ENCODE results near the gene PTCD2.
A peak's percentile ranks its signal among the peaks of the same experiment; 100 is the strongest.

Gene PTCD2

DNA sequence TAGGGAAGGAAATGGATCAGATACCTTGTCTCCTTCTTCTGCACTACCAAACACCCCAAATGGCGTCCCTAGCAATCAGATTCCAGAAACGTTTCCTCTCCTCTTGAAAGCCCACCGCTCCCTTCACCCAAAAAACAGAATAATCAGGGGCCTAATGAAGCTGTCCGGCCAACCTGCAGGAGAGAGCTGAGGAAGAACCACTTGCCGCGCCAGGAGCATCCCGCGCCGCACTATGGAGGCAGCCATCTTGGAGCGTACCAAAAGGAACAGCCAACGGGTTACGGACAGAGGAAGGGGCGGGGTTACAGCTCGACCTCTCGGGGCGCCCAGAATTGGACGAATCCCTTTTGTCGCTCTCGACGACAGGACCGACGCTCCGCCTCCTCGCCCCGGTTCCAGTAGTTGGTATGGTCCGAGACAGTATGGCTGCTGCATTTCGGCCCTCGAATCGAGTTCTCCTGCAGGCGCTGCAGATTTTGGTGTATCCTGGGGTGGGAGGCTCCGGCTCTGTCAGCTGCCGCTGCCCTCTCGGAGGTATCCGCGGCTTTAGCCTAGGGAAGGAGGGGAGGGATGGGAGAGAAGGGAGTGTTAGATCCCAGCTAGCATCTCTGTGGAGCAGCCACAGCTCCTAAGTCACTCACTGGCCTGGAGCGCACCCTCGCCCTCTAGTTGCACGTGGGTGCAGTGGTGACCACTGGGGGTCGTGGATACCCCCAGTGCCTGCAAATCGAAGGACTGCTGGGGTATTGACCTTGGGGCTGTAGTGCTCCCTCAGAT, at the start of gene PTCD2, which contains the start of gene MRPS27:
Gene PTCD2 (plus strand): TSS at position 398 of the 777 bp plus-strand sequence. CDS start 10 bp downstream, at position 408.
Gene MRPS27 (minus strand): TSS at position 265 of the 777 bp plus-strand sequence. CDS start 19 bp downstream, at position 246.
- DNase-seq (ENCODE audit: low read depth), result peak; percentile 92

- DNase-seq (ENCODE audit: low read depth), result no peak
Measured at GRCh38 chr5:72271702-72272101, 48.5 kb upstream of the PTCD2 start.

DNA sequence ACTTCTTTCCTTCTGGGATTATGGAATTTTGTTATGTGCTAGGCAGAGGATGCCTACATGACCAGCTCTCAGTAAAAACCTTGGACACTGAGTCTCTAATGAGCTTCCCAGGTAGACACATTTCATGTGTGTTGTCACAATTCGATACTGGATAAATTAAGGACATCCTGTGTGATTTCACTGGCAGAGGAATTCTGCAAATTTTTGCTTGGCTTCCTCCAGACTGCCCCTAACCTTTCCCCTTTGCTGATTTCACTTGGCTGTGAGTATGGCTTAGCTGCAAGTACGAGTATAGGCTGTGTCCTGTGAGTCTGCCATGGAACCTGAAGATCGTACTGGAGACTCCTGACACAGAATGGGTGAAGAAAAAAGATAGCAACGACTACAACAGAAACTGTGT, 47.8 kb upstream of the PTCD2 start:
- DNase-seq (ENCODE audit: low read depth), result no peak

DNA sequence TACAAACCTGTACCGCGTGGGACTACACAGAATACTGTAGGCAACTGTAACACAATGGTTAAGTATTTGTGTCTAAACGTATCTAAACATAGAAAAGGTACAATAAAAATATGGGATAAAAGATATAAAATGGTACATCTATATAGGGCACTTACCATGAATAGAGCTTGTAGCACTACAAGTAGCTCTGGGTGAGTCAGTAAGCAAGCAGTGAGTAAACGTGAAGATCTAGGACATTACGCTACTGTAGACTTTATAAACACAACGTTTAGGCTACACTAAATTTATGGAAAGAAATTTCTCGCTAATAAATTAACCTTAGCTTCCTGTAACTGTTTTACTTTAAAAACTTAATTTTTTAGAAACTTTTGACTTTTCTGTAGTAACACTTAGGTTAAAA, 46.6 kb upstream of the PTCD2 start:
- no peak for DNase-seq (ENCODE audit: low read depth)

- DNase-seq (ENCODE audit: low read depth), result no peak
Measured at GRCh38 chr5:72276219-72276752, 43.9 kb upstream of the PTCD2 start.

DNA sequence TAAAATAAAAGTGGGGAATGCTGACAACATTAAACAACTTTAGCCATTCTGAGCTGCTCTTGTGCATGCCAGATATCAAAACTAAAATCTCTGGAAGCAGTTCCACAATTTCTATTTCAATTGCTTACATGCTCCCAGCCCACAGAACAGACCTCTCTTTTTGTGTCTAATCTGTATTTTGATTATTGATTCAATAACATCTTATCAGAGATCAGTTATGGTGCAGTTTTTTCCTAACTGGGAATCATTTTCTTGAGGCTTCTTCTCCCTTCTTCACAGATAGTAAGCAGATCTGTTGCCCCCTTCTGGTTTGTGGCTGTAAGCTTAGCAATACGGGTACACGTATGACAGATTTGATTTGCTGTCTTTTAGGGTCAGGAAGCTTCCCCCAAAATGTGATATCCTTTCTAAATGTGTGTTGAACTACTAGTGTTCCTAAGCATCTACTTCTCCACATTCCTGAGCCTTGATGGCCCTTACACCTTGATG, 39.5 kb upstream of the PTCD2 start:
- DNase-seq (ENCODE audit: low read depth), result no peak

DNA sequence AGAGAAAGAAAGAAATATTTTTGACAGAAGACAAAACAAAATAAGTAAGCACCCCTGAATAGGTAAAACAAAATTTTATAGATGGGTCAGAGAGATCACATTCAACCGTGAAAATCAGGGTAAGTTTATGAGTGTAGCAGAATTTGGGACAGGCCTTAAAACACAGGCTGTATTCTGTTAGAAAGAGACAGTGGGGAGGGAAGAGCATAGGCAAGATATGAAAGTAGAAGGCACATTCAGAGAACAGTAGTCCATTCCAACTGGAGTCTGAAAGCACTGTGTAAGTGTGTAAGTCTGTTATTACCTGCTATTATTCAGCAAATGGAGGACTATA, 38.8 kb upstream of the PTCD2 start:
- DNase-seq (ENCODE audit: low read depth), result no peak

- DNase-seq (ENCODE audit: low read depth), result peak; percentile 42
Measured at GRCh38 chr5:72281764-72282499, 38.2 kb upstream of the PTCD2 start.

DNA sequence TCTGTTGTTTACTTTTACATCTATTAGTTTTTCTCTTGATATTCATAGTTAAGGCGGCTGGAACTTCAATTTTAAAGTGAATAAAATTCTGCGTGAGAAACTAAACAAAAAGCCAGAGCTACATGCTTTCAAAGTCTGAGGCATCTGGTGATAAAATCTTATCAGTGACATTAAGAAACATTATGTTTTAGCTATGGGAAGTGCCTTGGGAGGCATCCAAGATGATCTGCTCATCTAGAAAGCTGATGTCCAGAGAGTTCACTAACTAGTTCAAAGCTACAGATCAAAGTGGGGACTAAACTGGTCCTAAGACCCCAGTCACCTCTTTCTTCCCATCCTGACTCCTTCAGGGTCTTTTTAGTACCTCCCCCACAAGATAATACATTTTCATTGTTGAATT, 37.3 kb upstream of the PTCD2 start:
- no peak for DNase-seq (ENCODE audit: low read depth)

GRCh38 chr5:72283358-72283757, 36.8 kb upstream of the PTCD2 start:
- DNase-seq (ENCODE audit: low read depth), result no peak

DNA sequence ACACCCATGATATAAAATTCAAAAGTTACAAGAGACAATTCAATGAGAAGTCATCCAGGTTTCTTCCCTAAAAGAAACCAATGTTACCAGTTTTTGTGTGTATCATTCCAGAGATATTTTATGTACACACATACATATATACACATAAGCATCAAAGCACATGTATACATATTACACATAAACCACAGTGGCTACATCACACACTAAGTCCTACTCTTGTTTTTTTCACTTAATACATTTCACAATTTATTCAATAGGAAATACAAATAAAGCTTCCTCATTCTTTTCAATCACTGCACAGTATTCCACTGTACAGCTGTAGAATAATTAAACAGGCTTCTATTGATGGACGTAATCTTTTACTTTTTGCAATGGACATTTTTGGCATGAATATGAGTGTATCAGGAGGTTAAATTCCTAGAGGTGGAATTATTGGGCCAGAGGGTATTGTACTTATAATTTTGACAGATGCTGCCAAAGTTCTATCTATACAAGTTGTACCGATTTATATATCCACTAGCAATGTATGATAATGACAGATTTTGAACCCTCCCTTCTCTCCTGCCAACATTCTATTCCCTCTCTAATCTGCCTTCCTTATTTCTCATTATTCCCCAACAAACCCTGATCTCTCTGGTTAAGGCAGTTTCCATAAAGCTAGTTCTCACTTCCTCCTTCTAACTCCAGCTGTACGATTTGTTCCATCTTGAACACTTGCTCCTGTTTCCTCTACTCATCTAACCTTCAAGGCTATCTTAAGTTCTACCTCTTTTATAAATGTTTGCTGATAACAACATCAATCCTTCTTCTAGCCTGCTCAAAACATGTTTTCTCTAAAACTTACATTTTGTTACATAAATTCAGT, 35.4 kb upstream of the PTCD2 start:
- DNase-seq (ENCODE audit: low read depth), result no peak

DNA sequence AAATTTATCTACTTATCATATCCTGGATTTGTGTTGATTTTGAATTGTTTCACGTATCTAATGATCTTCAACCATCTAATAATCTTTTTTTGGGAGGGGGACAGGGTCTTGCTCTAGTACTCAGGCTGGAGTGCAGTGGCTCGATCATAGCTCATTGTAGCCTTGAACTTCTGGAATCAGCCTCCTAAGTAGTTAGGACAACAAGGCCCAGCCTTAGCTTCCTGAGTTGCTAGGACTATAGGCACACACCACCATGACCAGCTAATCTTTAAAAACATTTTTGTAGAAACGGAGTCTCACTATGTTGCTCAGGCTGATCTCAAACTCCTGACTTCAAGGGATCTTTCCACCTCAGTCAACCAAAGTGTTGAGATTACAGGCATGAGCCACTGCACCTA, 34.8 kb upstream of the PTCD2 start:
- no peak for DNase-seq (ENCODE audit: low read depth)

- DNase-seq (ENCODE audit: low read depth), result no peak
Measured at GRCh38 chr5:72286798-72287197, 33.4 kb upstream of the PTCD2 start.

- DNase-seq (ENCODE audit: low read depth), result no peak
Measured at GRCh38 chr5:72288924-72289323, 31.2 kb upstream of the PTCD2 start.

DNA sequence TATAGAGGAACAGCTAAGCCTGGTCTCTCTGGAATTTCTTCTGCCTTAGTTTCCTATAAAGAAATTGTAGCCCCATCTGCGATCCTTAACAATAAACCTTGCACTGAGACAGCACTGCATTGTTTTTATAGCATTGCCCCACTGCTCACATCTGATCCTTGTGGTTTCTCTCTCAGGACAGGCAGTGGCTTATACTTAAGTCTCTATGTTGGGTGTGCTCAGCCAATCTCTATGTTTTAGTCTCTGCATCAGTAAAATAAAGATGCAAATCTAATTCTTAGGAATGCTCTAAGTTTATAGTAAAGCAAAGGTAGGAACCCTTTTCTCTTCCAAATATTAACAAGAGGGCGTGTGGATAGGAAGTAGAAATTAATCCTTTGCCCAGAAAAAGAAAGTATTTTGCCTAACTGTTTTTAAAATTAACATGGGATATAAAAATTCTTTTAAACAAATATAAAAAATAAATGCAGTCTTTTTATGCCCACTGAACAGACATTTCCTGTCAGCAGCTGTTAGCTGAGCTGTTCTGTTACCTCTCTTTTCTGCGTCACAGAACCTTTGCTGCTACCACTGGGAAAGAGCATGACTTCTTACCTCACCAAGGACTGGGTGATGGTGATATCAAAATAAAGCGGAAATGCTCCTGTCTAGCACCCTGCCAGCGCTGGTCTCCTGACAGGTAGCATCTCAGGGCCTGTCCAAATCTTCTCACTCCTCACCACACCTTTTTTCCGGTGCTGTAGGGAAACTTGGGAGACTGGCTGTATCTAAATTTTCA, 29.6 kb upstream of the PTCD2 start:
- no peak for DNase-seq (ENCODE audit: low read depth)

DNA sequence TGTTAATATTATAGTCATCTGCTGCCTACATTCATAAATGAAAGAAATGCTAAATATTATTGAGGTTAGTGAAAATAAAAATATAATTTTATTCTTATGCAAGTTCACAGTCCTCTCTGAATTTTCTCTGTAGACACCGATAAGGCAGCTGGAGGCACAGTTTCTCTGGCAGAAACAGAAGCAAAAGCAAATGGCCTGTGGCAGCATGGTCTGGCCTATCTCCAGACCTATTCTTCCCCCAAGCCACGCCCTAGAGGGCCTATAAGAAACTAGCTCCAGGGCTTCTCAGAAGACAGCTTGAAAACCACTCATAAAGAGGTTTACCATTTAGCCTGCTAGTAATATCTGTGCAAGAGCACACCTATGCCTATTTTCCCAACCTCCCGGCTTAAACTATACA, 28.6 kb upstream of the PTCD2 start:
- no peak for DNase-seq (ENCODE audit: low read depth)

DNA sequence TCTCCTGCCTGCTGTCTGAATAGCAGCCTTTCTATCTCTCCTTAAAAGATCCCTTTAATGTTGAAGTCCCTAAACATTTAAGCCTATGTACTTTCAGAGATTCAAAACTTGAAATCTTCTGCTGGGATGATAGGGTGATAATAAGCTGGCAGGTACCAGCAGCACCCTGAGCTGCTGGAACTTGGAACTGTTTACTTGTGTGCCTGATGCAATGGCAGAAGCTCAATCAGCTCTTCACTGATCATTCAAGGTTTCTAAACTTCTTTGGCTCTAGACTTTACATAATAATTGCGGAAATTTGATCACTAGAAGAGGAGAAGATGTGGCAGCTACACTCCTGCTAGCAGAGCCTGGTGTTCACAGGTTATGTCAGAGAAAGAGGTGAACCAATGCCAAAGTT, 27.8 kb upstream of the PTCD2 start:
- no peak for DNase-seq (ENCODE audit: low read depth)

- no peak for DNase-seq (ENCODE audit: low read depth)
Measured at GRCh38 chr5:72293495-72294055, 26.6 kb upstream of the PTCD2 start.

- no peak for DNase-seq (ENCODE audit: low read depth)
Measured at GRCh38 chr5:72294473-72294872, 25.7 kb upstream of the PTCD2 start.

DNA sequence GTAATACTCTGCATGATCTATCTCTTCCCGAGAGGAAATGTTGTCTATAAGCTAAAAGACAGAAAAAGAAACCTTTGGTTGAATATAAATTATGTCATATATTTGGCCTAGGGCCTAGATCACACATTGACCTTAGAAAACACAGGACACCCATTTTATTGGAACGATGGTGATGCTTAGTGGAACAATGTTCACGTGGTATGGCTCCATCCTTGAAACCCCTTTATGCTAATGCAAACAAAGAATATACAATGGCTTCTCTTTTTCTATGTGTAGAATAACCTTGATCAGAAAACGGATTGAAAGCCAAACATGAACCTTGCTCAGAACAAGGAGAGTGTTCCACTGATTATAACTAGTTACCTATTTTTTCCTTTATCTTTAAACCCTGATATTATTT, 24.6 kb upstream of the PTCD2 start:
- DNase-seq (ENCODE audit: low read depth), result no peak

GRCh38 chr5:72296256-72296655, 23.9 kb upstream of the PTCD2 start:
- no peak for DNase-seq (ENCODE audit: low read depth)
